ENCODE measurements around the gene CROCC.

CROCC gene

GRCh38 chr1:16977377-16977776, 55.6 kb downstream of the CROCC start:
- no peaks in the 10 kb centered on the region for H3K9me3 Mint-ChIP-seq
- H3K27ac Mint-ChIP-seq, result no peak overlapping the region
- H3K4me3 Mint-ChIP-seq, result no peak overlapping the region
- H3K4me1 Mint-ChIP-seq, result peaks cover 10% of the 10 kb centered on the region
- peaks cover 11% of the 10 kb centered on the region for H3K27me3 Mint-ChIP-seq
- H3K36me3 Mint-ChIP-seq, result no peaks in the 10 kb centered on the region

- no peaks in the 10 kb centered on the region for H3K36me3 Mint-ChIP-seq
- no peak overlapping the region for H3K27ac Mint-ChIP-seq
- H3K4me1 Mint-ChIP-seq, result peaks cover 10% of the 10 kb centered on the region
- H3K9me3 Mint-ChIP-seq, result no peaks in the 10 kb centered on the region
- H3K27me3 Mint-ChIP-seq, result peaks cover 15% of the 10 kb centered on the region
- H3K4me3 Mint-ChIP-seq, result no peak overlapping the region
Measured at GRCh38 chr1:16978139-16978538, 56.4 kb downstream of the CROCC start.

GRCh38 chr1:16978567-16979474, 57.1 kb downstream of the CROCC start:
- Mint-ChIP-seq H3K4me1 (peaks cover 10% of the 10 kb centered on the region), H3K9me3 (no peaks in the 10 kb centered on the region), H3K36me3 (no peaks in the 10 kb centered on the region), H3K4me3 (no peak overlapping the region), H3K27me3 (peaks cover 20% of the 10 kb centered on the region), H3K27ac (no peak overlapping the region)

- H3K9me3 Mint-ChIP-seq, result no peaks in the 10 kb centered on the region
- H3K4me1 Mint-ChIP-seq, result peaks cover 10% of the 10 kb centered on the region
- H3K27me3 Mint-ChIP-seq, result peaks cover 20% of the 10 kb centered on the region
- H3K27ac Mint-ChIP-seq, result no peak overlapping the region
- peak overlapping the region; percentile 36 for H3K4me3 Mint-ChIP-seq
- no peaks in the 10 kb centered on the region for H3K36me3 Mint-ChIP-seq
Measured at GRCh38 chr1:16979475-16980327, 58.0 kb downstream of the CROCC start.

- Mint-ChIP-seq H3K4me3 (peak within 1 kb of the TSS; percentile 80), H3K9me3 (no peaks in the 10 kb centered on the region), H3K27me3 (peaks cover 20% of the 10 kb centered on the region), H3K36me3 (peaks cover under 1% of the 10 kb centered on the region), H3K27ac (peak within 1 kb of the TSS; percentile 32), H3K4me1 (peaks cover 10% of the 10 kb centered on the region)
Measured at GRCh38 chr1:16980473-16981268, 58.9 kb downstream of the CROCC start, which contains the start of gene MFAP2. MFAP2 (minus strand) TSS chr1:16980620; CDS start chr1:16978273, 2,347 bp downstream.

- Mint-ChIP-seq H3K4me1 (peaks cover 10% of the 10 kb centered on the region), H3K36me3 (peaks cover 4% of the 10 kb centered on the region), H3K9me3 (no peaks in the 10 kb centered on the region), H3K27me3 (peaks cover 20% of the 10 kb centered on the region), H3K4me3 (peak overlapping the region; percentile 80), H3K27ac (peak overlapping the region; percentile 32)
Measured at GRCh38 chr1:16981269-16981849, 59.6 kb downstream of the CROCC start.

GRCh38 chr1:16982902-16983301, 61.2 kb downstream of the CROCC start:
- H3K36me3 Mint-ChIP-seq, result peaks cover 4% of the 10 kb centered on the region
- peaks cover 10% of the 10 kb centered on the region for H3K4me1 Mint-ChIP-seq
- H3K9me3 Mint-ChIP-seq, result no peaks in the 10 kb centered on the region
- H3K27ac Mint-ChIP-seq, result no peak overlapping the region
- peaks cover 20% of the 10 kb centered on the region for H3K27me3 Mint-ChIP-seq
- no peak overlapping the region for H3K4me3 Mint-ChIP-seq

- H3K27ac Mint-ChIP-seq, result no peak overlapping the region
- peaks cover 4% of the 10 kb centered on the region for H3K36me3 Mint-ChIP-seq
- peaks cover 20% of the 10 kb centered on the region for H3K27me3 Mint-ChIP-seq
- H3K4me1 Mint-ChIP-seq, result peaks cover 10% of the 10 kb centered on the region
- H3K4me3 Mint-ChIP-seq, result no peak overlapping the region
- no peaks in the 10 kb centered on the region for H3K9me3 Mint-ChIP-seq
Measured at GRCh38 chr1:16983649-16984048, 61.9 kb downstream of the CROCC start.

- H3K27me3 Mint-ChIP-seq, result peaks cover 20% of the 10 kb centered on the region
- H3K27ac Mint-ChIP-seq, result no peak overlapping the region
- H3K4me3 Mint-ChIP-seq, result no peak overlapping the region
- H3K9me3 Mint-ChIP-seq, result no peaks in the 10 kb centered on the region
- H3K36me3 Mint-ChIP-seq, result peaks cover 4% of the 10 kb centered on the region
- H3K4me1 Mint-ChIP-seq, result peaks cover 10% of the 10 kb centered on the region
Measured at GRCh38 chr1:16984717-16985116, 63.0 kb downstream of the CROCC start.

- peaks cover 15% of the 10 kb centered on the region for H3K27me3 Mint-ChIP-seq
- H3K9me3 Mint-ChIP-seq, result no peaks in the 10 kb centered on the region
- peaks cover 5% of the 10 kb centered on the region for H3K4me1 Mint-ChIP-seq
- no peak overlapping the region for H3K4me3 Mint-ChIP-seq
- no peak overlapping the region for H3K27ac Mint-ChIP-seq
- H3K36me3 Mint-ChIP-seq, result peaks cover 4% of the 10 kb centered on the region
Measured at GRCh38 chr1:16986113-16986512, 64.4 kb downstream of the CROCC start.

- H3K36me3 Mint-ChIP-seq, result peaks cover 5% of the 10 kb centered on the region
- H3K27me3 Mint-ChIP-seq, result peaks cover 10% of the 10 kb centered on the region
- H3K9me3 Mint-ChIP-seq, result no peaks in the 10 kb centered on the region
Measured at GRCh38 chr1:16986560-16986959, 64.8 kb downstream of the CROCC start.

GRCh38 chr1:16986962-16987361, 65.2 kb downstream of the CROCC start:
- H3K36me3 Mint-ChIP-seq, result peaks cover 5% of the 10 kb centered on the region
- H3K4me3 Mint-ChIP-seq, result no peak overlapping the region

More at GRCh38 chr1:16986560-16986959, 64.8 kb downstream of the CROCC start:
- no peak overlapping the region for H3K27ac Mint-ChIP-seq
- no peak overlapping the region for H3K4me3 Mint-ChIP-seq
- peaks cover under 1% of the 10 kb centered on the region for H3K4me1 Mint-ChIP-seq

GRCh38 chr1:16988210-16988609, 66.5 kb downstream of the CROCC start:
- no peak overlapping the region for H3K4me3 Mint-ChIP-seq
- no peaks in the 10 kb centered on the region for H3K4me1 Mint-ChIP-seq
- H3K9me3 Mint-ChIP-seq, result no peaks in the 10 kb centered on the region
- peaks cover 4% of the 10 kb centered on the region for H3K27me3 Mint-ChIP-seq
- no peak overlapping the region for H3K27ac Mint-ChIP-seq
- H3K36me3 Mint-ChIP-seq, result peaks cover 5% of the 10 kb centered on the region

More at GRCh38 chr1:16986962-16987361, 65.2 kb downstream of the CROCC start:
- Mint-ChIP-seq H3K27ac (no peak overlapping the region), H3K4me1 (no peaks in the 10 kb centered on the region), H3K27me3 (peaks cover 10% of the 10 kb centered on the region), H3K9me3 (no peaks in the 10 kb centered on the region)

- Mint-ChIP-seq H3K27me3 (no peaks in the 10 kb centered on the region), H3K4me1 (no peaks in the 10 kb centered on the region), H3K9me3 (no peaks in the 10 kb centered on the region), H3K36me3 (peaks cover 6% of the 10 kb centered on the region), H3K27ac (no peak overlapping the region), H3K4me3 (no peak overlapping the region)
Measured at GRCh38 chr1:16989676-16990391, 68.1 kb downstream of the CROCC start.
